Activated T-helper 9 cell treated with anti-CD3 and anti-CD28 coated beads, Interleukin-2, amount 50 U/mL, for 16 hours (primary cell): Measurements from ENCODE around the gene NCL.
"Not testable (repeated sequence)": the region's sequence is repeated elsewhere in the genome, so short reads cannot be mapped to it uniquely, and the experiment has no call there.

Experiments used
- DNase-seq: peaks from one replicate; pipeline ENCODE4 v3.0.0-alpha.2; 2020; ENCODE audit warnings: low read depth

The NCL gene

GRCh38 chr2:231405601-231406367 lies 58.5 kb downstream of the NCL start:
- peak; percentile 29 for DNase-seq

- not testable (repeated sequence) for DNase-seq
These were observed 60.1 kb downstream of the NCL start for GRCh38 chr2:231404183-231404578.
